Measurements from ENCODE around the gene KANSL2. TPM values are rescaled to one million over a fixed set of nuclear protein-coding genes. Genes with fewer than 3 reads are reported as not detected.
"Not testable (repeated sequence)": the region's sequence is repeated elsewhere in the genome, so short reads cannot be mapped to it uniquely, and the experiment has no call there.

The KANSL2 gene, protein sequence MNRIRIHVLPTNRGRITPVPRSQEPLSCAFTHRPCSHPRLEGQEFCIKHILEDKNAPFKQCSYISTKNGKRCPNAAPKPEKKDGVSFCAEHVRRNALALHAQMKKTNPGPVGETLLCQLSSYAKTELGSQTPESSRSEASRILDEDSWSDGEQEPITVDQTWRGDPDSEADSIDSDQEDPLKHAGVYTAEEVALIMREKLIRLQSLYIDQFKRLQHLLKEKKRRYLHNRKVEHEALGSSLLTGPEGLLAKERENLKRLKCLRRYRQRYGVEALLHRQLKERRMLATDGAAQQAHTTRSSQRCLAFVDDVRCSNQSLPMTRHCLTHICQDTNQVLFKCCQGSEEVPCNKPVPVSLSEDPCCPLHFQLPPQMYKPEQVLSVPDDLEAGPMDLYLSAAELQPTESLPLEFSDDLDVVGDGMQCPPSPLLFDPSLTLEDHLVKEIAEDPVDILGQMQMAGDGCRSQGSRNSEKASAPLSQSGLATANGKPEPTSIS
- polyA plus RNA-seq: 10 to 100 TPM; 14.5 to 20.6 (median 15.0) TPM

DNA sequence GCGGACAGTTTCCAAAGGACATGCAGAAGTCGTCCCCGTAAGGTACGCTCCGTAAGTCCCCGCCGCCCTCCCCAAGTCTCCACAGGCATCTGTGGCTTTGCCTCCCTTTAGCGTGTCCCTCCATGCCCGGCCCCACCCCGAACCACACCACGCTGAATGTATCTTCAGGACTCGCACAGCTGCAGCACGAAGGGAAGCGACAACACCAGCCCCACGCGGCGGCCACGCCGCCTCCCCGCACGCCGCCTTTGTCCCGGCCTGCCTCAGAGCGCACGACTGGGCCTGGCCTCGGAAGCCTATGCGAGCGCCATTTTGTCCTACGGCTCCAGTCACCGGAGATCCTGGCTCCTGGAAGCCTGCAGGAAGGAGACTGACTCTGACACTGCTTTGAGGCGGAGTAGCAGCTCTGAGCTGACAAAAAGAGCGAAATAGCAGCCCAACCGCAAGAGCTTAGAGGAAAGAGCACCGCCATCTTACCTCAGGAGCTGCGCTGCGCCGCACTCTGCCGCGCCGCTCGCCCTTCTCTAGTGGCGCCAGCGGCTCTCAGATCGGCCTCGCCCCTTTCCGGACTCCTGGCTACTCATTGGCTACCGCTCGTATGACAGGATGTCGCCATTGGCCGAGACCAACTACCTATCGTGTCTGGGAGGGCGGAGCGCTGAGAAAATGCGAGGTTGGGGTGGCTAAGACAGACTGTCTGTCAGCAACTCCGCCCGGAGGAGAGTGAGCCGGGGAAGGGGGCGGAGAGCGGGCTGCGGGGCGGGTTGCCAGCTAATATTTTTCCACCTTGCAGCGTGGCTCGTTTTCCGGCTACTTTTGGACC lies at the start of gene KANSL2:
TSS of gene KANSL2 (minus strand) at position 529 of the 823 bp plus-strand sequence. CDS start 606 bp downstream, outside the sequence.
- 1% methylated on average over 60 to 64 of the region's 64 CpGs for WGBS, 3 donors
- no peak within 1 kb of the TSS for H3K27ac ChIP-seq (ENCODE audit: low read depth, low read length)

GRCh38 chr12:48728807-48729206 lies 46.8 kb upstream of the KANSL2 start:
- H3K27ac ChIP-seq (ENCODE audit: low read depth, low read length): no peak overlapping the region
- 69 to 79% (median 79%) methylated on average over 5 of the region's 5 CpGs for WGBS, 3 donors

DNA sequence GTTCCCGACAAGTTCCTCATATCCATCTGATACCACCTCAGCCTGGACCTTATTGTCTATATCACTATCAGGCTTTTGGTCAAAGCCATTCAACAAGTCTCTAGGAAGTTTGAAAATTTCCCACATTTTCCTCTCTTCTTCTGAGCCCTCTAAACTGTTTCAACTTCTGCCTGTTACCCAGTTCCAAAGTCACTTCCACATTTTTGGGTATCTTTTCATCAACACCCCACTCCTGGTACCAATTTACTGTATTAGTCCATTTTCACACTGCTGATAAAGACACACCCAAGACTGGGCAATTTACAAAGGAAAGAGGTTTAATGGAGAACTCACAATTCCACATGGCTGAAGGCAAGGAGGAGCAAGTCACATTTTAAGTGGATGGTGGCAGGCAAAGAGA lies 38.7 kb upstream of the KANSL2 start:
- WGBS, 3 donors: 83 to 95% (median 94%) methylated on average over 1 of the region's 1 CpG
- H3K27ac ChIP-seq (ENCODE audit: low read depth, low read length): not testable (repeated sequence)

GRCh38 chr12:48720171-48720570 lies 38.1 kb upstream of the KANSL2 start:
- not testable (repeated sequence) for H3K27ac ChIP-seq (ENCODE audit: low read depth, low read length)
- WGBS, 3 donors: 75 to 84% (median 82%) methylated on average over 2 of the region's 2 CpGs

- not testable (repeated sequence) for H3K27ac ChIP-seq (ENCODE audit: low read depth, low read length)
- WGBS, 3 donors: 68 to 87% (median 86%) methylated on average over 4 of the region's 4 CpGs
Observed at GRCh38 chr12:48719002-48719401, 37.0 kb upstream of the KANSL2 start.

DNA sequence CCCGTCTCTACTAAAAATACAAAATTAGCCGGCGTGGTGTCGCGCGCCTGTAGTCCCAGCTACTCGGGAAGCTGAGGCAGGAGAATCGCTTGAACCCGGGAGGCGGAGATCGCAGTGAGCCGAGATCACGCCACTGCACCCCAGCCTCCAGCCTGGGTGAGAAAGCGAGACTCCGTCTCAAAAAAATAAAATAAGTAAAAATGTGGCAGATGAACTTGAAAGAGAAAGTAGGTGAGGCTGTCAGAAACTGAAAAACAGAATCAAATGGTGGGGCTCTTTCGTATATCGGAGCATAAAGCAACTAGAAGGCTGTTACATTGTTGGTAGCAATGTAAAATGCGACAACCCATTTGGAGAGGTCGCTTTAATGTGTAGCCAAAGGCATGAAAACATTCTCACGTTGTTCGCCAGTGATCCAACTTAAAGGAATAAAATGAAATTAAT lies 35.2 kb upstream of the KANSL2 start:
- no peak overlapping the region for H3K27ac ChIP-seq (ENCODE audit: low read depth, low read length)
- 9 to 13% (median 12%) methylated on average over 21 of the region's 21 CpGs for WGBS, 3 donors

- WGBS, 3 donors: 0 to 1% (median 1%) methylated on average over 61 of the region's 61 CpGs
- peak within 1 kb of the TSS; percentile 92 for H3K27ac ChIP-seq (ENCODE audit: low read depth, low read length)
Observed at GRCh38 chr12:48716493-48717251, 34.6 kb upstream of the KANSL2 start, which contains the start of gene CCNT1. Gene CCNT1, minus strand, starts transcription at chr12:48716707. Its CDS starts 32 bp downstream, at chr12:48716675.

GRCh38 chr12:48716168-48716492 lies 34.1 kb upstream of the KANSL2 start:
- WGBS, 3 donors: 0% methylated on average over 17 of the region's 17 CpGs

GRCh38 chr12:48712209-48712608 lies 30.2 kb upstream of the KANSL2 start:
- 94 to 98% (median 96%) methylated on average over 10 of the region's 10 CpGs for WGBS, 3 donors
- H3K27ac ChIP-seq (ENCODE audit: low read depth, low read length): no peak overlapping the region

More at GRCh38 chr12:48716168-48716492, 34.1 kb upstream of the KANSL2 start:
- H3K27ac ChIP-seq (ENCODE audit: low read depth, low read length): peak overlapping the region; percentile 92

DNA sequence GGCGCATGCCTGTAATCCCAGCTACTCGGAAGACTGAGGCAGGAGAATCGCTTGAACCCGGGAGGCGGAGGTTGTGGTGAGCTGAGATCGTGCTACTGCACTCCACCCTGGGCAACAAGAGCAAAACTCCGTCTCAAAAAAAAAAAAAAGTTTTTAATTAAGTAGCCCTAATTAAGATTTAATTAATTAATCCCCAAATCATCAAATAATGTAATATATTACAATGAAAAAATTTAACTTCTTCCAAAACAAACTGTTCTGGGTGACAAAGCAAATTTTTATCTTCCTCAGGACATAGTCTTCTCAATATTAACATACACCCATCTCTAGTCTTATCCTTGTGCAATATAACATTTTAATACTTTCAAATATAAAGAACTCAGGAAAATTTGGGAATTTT lies 16.8 kb upstream of the KANSL2 start:
- WGBS, 3 donors: 96 to 98% (median 97%) methylated on average over 7 of the region's 7 CpGs
- H3K27ac ChIP-seq (ENCODE audit: low read depth, low read length): not testable (repeated sequence)

GRCh38 chr12:48696626-48697025 lies 14.6 kb upstream of the KANSL2 start:
- WGBS, 3 donors: 63 to 93% (median 73%) methylated on average over 5 of the region's 5 CpGs
- no peak overlapping the region for H3K27ac ChIP-seq (ENCODE audit: low read depth, low read length)

- H3K27ac ChIP-seq (ENCODE audit: low read depth, low read length): no peak overlapping the region
- WGBS, 3 donors: 36 to 92% (median 89%) methylated on average over 2 of the region's 2 CpGs
Observed at GRCh38 chr12:48695859-48696258, 13.8 kb upstream of the KANSL2 start.

DNA sequence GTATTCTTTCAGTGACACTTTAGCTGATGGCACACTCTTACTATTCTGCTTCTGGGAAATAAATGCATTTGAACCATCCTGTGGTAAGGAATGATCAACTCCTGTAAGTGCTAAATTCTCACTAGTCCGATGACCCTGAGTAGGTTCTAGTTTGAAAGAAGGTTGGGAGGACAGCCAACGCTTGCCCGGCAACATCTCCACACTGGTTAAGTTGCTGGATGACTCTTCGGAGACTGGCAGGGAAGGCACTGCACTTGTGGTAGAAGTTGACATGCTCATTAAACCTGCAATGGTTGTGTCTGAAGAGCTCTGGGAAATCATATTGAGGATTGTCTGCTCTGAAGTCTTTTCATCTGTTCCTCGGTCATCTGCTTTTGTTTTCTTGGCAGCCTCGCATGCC lies 12.0 kb upstream of the KANSL2 start:
- no peak overlapping the region for H3K27ac ChIP-seq (ENCODE audit: low read depth, low read length)
- WGBS, 3 donors: 96 to 97% (median 97%) methylated on average over 6 of the region's 6 CpGs

DNA sequence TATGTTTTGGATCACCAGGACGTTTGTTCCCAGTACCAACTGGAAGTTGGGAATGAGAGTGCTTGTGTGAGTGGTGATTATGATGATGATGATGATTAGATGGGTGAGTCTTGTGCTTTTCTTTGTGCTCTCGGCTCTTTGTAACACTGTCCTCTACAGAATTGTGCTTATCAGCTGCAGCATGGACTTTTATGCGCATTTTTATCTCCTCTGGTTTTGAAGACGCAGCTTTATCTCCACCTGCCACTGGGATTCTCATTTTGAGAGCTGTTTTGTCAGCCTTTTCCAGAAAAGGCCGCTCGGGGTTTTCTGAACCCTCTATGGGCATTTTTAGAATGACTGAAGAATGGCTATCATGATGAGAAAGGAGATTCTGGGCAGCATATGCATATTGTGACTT lies 11.5 kb upstream of the KANSL2 start:
- H3K27ac ChIP-seq (ENCODE audit: low read depth, low read length): no peak overlapping the region
- 87 to 95% (median 88%) methylated on average over 6 of the region's 6 CpGs for WGBS, 3 donors

DNA sequence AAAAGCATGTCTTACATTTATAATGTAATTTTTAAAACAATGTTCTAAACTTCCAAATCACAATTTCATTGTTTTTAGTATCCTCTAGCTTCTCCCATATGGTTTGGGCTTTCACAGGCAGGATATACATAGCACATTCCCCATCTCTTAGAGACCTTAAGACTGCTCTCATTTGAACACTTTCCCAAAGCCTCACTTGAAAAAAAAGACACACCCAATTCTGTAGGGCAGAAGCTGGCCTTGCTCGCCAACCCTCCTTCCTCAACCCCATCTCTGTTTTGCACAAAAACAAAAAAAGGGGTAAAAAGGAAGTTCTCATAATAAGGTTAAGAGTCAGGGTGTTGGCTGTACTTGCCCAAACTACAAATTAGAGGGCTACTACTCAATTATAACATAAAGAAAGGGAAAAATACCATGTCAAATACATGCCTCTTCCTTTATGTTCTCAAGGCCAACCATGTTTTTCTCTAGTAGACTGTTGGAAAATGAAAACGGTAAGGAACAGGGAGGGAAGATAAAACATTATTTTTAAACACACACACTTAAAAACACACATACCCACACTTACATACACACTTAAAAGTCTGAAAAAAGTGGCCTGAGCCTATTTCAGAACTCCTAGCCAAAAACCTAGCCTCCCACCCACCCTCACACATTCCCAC lies 9.9 kb upstream of the KANSL2 start:
- WGBS, 3 donors: 51 to 58% (median 53%) methylated on average over 2 of the region's 2 CpGs
- no peak overlapping the region for H3K27ac ChIP-seq (ENCODE audit: low read depth, low read length)

- H3K27ac ChIP-seq (ENCODE audit: low read depth, low read length): no peak overlapping the region
Observed at GRCh38 chr12:48690990-48691389, 9.0 kb upstream of the KANSL2 start.

GRCh38 chr12:48690436-48690835 lies 8.4 kb upstream of the KANSL2 start:
- no peak overlapping the region for H3K27ac ChIP-seq (ENCODE audit: low read depth, low read length)
- 64 to 83% (median 82%) methylated on average over 4 of the region's 4 CpGs for WGBS, 3 donors

More at GRCh38 chr12:48690990-48691389, 9.0 kb upstream of the KANSL2 start:
- 40 to 76% (median 69%) methylated on average over 4 of the region's 4 CpGs for WGBS, 3 donors

- WGBS, 3 donors: 52 to 59% (median 57%) methylated on average over 1 of the region's 1 CpG
- no peak overlapping the region for H3K27ac ChIP-seq (ENCODE audit: low read depth, low read length)
Observed at GRCh38 chr12:48688836-48689235, 6.8 kb upstream of the KANSL2 start.

Data from adipose tissue (tissue), 3 donors.